ENCODE data around the gene MRPS34.
"Not testable (repeated sequence)": the region's sequence is repeated elsewhere in the genome, so short reads cannot be mapped to it uniquely, and the experiment has no call there.

Gene MRPS34

GRCh38 chr16:1749152-1750117 is 23.5 kb downstream of the MRPS34 start:
- DNase-seq (ENCODE audit: low spot score) = no peak

- DNase-seq (ENCODE audit: low spot score) = no peak
These were observed 25.0 kb downstream of the MRPS34 start for GRCh38 chr16:1747934-1748333.

GRCh38 chr16:1746693-1747195 is 26.2 kb downstream of the MRPS34 start:
- no peak for DNase-seq (ENCODE audit: low spot score)

- no peak for DNase-seq (ENCODE audit: low spot score)
These were observed 26.8 kb downstream of the MRPS34 start for GRCh38 chr16:1745900-1746692.

GRCh38 chr16:1745181-1745899 is 27.6 kb downstream of the MRPS34 start:
- DNase-seq (ENCODE audit: low spot score) = no peak

- DNase-seq (ENCODE audit: low spot score) = no peak
These were observed 28.5 kb downstream of the MRPS34 start for GRCh38 chr16:1744338-1744840.

- DNase-seq (ENCODE audit: low spot score) = no peak
These were observed 29.3 kb downstream of the MRPS34 start for GRCh38 chr16:1743376-1744337.

GRCh38 chr16:1741553-1742165 is 31.3 kb downstream of the MRPS34 start:
- DNase-seq (ENCODE audit: low spot score) = no peak

GRCh38 chr16:1740781-1741490 is 32.0 kb downstream of the MRPS34 start:
- no peak for DNase-seq (ENCODE audit: low spot score)

GRCh38 chr16:1740234-1740633 is 32.7 kb downstream of the MRPS34 start:
- DNase-seq (ENCODE audit: low spot score) = no peak

- DNase-seq (ENCODE audit: low spot score) = no peak
These were observed 38.1 kb downstream of the MRPS34 start for GRCh38 chr16:1734816-1735215.

- no peak for DNase-seq (ENCODE audit: low spot score)
These were observed 38.8 kb downstream of the MRPS34 start for GRCh38 chr16:1734123-1734522.

GRCh38 chr16:1732551-1732987 is 40.4 kb downstream of the MRPS34 start:
- not testable (repeated sequence) for DNase-seq (ENCODE audit: low spot score)

GRCh38 chr16:1732071-1732470 is 40.9 kb downstream of the MRPS34 start:
- no peak for DNase-seq (ENCODE audit: low spot score)

GRCh38 chr16:1731603-1732002 is 41.3 kb downstream of the MRPS34 start:
- DNase-seq (ENCODE audit: low spot score) = no peak

GRCh38 chr16:1731073-1731472 is 41.9 kb downstream of the MRPS34 start:
- DNase-seq (ENCODE audit: low spot score) = no peak

GRCh38 chr16:1729445-1729844 is 43.5 kb downstream of the MRPS34 start:
- DNase-seq (ENCODE audit: low spot score) = no peak

GRCh38 chr16:1729026-1729425 is 43.9 kb downstream of the MRPS34 start:
- DNase-seq (ENCODE audit: low spot score) = no peak

Data from COLO829 (cell line).